Smooth muscle cell of the brain vasculature (primary cell): ENCODE measurements around the gene PTPN14.

Source experiments
- DNase-seq: peaks from one replicate; pipeline ENCODE4 v3.0.0-alpha.2; 2012; ENCODE audit warnings: low read depth, low spot score

The PTPN14 gene

DNA sequence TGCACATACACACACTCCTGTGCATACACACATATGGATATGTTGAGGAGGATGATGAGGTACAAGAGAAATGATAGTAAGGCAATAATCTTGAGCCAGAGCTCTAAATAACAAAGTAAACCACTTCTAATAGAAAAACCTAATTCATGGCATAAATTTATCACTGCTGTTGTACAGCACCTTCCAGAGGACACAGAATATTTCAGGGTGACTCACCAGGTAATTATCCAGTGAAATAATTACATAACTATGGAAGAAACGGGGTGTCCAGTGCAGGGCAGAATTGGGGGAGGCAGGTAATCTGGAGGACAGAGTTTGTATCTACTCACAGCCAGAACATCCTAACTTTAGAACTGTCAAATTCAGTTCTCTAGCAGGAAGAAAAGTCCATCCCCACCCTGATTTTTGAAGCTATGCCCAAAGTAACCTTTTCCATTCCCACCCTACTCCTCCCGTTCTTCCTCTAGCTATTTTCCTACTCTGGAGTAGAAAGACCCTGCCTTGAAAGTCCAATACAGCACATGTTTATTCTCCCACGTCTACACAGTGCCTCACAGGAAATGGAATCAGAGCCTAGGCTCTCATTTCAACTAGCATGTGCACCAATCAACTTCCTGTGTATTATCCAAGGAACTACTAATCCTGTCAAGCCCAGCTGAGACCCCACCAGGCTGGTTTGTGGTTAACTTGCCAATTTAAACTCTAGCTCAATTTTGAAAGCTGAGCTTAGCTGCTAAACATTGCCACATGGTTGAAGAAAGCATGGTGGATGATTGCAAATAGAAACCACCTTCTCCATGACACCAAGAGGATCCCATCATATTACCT is 96.6 kb downstream of the PTPN14 start:
- DNase-seq = no peak

DNA sequence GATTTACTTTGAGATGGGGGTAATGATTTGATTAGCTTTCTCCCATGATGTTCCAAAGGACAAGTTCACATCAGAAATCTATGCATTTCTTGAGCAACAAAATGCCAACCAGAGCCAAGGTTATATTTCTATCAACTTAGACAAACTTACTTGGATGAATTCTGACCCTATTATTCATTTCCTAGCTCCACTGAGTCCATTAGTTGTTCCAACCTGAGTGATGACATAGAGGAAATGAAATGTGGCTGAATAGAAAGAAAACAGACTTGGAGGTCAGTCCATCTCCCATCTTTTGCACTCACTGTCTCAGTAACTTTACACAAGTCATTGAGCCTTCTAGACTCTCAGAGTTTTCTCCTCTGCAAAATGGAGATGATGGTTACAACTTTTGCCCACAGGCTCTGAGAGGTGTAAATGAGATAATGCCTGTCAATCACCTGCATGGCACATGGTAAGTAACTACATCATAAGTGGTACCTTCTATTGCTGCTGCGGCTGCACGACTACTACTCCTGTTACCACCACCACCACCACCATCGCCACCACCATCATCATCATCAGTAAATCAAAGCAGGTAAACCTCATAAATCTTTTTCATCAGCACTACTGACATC is 98.2 kb downstream of the PTPN14 start:
- no peak for DNase-seq

DNA sequence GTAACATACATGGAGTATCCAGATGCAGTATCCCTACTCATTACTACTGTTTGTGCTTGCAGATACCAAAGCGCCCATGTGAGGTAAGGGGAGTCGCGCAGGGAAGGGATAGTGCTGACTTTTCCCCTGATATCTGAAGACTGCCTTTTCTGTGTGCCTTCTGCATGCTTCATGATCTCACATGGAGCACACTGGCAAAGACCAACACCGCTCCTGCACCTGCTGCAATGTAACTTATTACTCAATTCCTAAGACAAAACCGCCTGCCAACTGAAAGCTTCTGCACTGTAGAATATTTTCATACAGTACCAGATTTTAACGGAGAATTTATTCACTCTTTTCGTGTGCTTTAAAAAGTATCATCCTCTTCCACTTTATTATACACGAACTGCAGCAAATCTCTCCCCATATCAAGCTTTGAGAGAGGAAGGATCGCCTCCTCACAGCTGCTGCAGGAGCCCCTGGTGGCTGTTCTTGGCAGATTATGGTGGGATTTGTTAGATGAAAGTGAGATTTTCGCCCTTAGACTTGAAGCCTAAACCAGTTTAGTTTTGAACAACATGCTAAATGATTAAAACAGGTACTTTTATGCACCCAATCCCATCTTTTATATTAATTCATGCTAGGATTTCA is 99.1 kb downstream of the PTPN14 start:
- DNase-seq = no peak

DNA sequence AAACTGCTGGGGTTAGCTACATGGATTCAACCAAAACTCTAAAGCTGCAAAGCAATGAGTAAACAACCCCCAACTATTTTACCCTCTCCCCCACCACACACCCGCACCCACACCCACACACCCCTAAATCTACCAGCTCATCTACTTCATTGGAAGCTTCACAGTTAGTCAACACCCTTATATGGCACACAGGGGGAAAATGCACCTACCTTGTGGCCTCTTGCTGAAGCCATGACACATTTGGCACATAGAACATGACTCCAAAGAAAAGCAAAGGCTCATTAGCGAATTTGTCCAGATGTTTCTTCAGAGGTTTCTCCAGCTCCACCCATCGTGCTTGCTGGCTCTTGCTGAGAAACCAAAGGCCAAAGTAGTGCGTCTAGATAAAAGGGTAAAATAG is 99.8 kb downstream of the PTPN14 start:
- no peak for DNase-seq

DNA sequence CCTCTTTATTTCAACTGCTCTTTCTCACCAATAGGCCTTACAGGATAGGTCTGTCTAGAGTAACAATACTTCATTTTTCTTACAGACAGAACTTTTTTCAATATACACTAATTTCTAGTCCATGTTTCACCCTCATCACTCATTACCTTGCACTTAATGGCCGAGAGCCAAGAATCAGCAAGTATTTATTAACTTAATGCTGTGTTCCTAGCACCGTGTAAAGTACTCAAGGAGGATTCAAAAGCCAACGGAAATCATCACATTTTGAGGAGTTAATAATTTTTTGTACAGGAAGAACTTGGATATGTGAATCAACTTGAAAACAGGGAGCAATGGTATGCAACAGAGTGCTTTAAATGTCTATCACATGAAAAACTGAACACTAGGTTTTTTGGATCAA is 102.0 kb downstream of the PTPN14 start:
- DNase-seq = no peak

DNA sequence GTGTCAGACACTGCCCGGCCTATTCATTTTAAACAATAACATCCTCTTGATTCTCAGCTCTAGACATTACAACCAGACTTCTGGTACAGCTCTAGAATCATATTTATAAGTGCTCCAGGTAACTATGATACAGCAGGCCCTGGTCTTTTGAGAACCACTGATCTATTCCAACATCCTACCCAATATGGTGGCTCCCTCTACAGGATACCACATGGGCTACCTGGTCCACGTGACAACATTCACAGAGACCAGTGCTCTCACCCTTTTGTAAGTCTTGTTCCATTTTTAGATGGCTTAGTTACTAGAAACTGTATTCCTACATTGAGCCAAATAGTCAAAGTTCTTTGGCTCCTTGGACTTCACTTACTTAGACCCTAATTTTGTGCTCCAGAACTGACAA is 102.9 kb downstream of the PTPN14 start:
- DNase-seq = no peak

DNA sequence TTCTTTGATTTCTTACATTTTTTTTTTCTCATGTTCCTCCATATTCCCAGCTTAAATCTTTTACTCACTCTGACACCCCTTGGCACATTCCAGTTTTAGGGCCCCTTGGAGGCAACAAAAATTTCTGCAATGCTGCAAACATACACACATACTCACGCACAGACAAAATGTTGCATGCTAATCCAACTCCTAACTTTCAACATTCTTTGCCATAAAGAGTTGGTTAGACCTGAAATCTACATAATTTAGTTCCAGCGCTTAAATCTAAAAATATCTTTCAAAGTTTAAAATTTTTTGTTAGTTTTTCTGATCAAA is 103.9 kb downstream of the PTPN14 start:
- no peak for DNase-seq

DNA sequence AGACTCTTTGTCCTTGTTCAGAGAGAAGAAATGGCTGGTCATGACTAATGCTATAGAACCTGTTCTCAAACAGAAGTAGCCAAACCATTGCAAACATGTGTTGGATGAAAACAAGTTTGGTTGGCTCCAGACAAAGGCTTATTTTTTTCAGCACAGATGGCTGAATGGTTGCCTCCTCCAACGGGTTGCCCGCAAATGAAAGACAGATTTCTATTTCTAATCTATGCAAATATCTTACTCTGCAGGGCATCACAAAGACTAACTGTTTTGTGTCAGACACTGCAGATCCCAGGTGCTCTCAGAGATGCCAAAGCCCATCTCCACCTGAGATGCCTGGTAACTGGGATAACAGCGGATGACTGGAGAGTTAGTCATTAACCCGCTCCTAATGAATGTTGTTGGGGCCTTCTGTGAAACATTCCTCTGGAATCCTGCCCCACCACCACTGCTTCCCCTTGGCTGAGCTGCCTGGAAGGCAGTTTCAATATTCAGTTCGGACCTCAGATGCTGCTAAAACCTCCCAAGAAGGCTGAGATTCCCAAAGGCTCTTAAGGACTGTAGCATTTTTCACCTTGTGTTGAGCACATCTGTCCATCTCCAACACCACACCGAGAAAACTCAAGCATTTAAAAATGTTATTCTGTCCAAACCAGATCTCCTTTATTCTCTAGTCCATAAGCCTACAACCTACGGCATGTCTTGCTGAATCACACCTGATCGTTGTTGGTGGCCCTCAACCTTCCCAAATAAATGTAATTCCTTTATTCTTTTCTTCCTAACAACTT is 104.4 kb downstream of the PTPN14 start:
- no peak for DNase-seq

DNA sequence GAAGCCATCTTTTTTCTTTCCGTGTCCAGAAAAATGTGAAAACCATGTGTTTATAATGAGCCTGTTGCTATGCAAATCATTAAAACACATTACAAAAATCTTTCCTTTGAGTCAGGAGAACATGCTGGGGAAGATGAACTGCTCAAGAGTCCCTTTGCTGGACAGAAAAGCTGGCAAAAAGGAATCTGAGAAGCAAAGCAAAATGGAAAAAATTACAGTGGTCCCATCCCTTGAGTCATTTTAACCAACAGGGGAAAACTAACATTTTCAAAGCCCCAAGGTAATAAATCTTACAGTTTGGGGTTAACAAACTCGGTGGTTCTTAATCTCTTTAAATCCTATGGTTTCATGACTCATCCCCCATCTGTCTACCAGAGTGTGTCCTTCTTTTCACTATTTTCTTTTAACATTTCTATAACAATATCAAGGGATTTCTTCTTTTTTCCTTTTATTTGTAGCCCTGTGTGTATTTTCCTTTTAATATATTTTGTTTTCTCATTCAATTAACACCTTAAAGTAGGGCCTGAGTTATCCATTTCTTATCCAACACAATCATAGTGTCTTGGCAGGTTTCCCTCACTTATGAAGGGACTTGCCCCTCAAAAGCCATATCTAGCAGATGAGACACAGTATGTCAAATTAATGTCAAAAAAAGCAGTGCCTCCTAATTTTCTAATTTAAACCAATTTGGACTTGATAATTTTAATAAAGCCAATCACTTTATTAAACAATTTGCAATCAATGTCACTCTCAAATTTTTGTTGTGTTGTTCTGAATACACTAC is 105.4 kb downstream of the PTPN14 start:
- DNase-seq = no peak

DNA sequence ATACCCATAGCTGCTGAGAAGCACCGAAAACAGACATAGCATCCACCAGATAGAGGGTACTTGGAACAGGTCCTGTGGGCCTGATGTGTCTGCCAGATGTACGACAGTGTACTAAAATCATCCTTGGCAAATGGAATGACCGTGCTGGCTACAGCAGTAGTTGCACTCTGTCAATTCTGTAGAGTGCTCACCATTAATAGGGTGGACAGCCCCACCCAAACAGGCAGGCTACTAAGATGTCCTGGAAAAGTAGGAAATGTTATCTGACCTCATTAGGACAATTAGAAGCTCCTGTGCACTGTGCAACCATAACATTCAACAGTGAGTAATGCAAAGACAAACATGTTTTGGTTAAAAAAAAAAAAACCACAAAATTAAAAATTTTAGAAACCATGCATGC is 106.2 kb downstream of the PTPN14 start:
- DNase-seq = no peak

DNA sequence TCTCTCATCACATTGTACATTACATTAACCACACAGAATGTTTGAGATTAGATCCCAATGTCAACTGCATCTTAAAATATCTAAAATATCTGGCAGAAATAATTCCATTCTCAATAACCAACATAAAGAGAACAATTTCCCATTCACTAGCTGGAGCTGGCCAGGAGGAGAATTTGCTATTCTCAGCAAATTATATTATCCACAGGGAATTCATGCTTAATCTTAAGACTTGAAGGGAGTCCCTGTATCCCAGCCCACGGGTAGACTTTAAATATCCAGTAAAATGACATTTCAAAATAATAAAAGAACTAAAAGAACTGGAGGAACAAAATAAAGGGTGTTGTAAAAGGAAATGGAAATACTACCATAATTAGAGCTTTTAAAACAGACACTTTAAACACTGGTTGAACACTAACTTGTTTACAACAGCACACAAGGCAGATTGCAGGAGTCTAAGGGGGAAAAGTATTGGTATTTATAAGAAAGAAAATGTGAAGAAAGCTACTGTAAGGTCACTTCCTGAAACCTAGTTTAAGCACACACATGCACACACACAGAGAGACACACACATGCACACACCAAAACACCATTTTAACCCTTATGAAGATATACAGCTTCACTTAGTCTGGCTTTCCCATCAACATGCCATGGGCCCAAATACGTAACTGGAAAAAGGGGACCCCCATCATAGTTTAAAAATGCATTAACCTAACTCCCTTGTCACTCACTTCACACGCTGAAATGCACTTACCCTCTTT is 107.0 kb downstream of the PTPN14 start:
- DNase-seq = no peak

DNA sequence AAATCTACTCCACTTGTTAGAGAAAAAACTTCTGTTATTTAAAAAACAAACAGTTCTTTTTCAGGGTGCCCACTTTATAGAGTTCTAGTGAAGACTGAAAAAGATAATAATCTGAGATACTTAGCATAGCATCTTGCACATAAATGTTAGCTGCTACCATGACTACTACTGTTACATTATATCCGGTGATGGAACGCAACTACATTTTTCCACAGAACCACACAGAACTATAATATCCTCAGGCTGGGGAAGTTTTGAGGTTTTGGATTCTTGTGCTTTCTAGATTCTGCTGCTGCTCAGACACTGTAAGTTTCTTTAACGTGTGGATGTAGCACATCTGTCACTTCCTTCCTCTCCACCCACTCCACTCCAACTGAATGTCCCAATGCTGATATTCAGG is 110.3 kb downstream of the PTPN14 start:
- DNase-seq = no peak

DNA sequence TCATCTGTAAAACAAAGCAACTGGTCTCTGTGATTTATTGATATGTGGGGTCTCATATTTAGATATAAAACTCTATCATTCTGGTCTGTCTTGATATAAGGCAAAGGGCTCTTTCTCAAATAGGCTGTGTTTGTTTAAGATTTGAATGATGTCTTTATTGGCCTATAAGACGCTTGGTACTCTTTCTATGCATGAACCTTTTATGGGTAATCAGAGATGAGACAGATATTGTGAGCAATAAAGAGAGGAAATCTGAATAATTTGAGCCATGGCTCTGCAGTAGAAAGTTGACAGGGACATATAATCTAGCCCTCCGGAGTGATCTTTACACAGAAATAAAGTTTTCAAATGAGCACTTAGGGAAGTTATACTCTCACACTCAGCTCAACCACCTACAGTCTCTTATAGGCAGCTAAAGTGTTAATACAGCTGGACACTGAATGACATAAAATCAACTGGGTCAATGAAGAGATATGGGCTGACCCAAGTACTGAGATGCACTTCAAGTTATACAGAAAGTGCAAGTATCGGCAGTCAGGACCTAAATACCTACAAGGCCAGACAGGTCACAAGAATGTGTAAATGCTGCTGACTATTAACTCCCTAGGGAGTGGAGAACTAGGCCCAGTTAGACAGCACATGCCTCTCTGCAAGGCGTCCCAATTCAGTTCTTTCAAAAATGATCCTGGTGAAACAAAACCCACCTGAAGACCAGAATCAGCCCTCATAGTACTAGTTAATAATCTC is 111.0 kb downstream of the PTPN14 start:
- DNase-seq = no peak

DNA sequence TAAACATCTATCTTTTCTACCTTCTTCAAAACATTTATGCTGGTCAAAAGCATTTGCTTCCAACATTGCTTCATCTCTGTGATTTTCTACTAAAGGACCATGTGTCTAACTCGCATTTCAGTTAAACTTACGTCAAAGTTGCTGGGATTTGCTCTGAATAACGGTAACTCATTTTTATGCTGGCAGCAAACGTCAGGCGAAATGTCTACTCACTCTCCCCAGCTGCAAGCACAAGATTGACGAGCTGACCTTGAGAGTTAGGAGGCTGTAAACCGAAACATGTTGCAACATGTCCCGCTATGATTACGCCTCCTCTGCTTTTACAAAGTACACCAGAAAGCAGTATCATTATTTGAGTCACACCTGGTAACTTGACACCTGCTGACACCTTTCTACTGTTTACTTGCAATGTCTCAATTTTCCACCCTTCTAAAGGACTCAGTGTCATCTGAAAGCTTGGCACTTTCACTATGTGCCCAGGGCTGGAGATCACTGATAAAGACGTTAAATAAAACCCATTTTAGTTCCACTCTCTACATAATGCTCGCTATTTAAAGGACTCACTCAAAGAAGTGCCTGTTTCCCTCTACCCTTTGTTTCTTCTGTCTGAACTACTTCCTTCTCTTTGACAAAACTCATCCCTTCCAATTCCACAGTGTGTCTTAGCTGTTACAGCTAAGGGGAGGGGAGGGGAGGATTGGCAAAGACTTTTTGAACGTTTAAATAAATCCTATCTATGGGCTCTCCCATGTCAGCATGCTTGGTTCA is 111.9 kb downstream of the PTPN14 start:
- no peak for DNase-seq

DNA sequence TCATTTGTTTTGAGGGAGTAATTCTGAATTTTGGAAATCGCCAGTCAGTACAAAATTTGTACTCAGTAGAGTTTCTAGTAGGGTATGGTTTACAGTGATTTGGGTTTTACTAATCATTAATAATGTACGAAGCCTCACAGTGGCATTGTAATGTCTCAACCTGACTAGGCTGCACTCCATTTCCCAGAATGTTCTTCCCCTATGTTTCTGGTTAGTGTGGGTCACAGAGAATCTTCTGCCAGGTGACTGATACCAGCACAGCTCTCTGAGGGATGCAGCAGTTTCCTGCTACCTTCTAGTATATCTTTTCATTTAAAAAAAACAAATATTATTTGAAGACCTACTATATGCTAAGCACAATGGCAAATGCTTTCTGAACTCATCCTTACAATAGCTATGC is 112.9 kb downstream of the PTPN14 start:
- no peak for DNase-seq

DNA sequence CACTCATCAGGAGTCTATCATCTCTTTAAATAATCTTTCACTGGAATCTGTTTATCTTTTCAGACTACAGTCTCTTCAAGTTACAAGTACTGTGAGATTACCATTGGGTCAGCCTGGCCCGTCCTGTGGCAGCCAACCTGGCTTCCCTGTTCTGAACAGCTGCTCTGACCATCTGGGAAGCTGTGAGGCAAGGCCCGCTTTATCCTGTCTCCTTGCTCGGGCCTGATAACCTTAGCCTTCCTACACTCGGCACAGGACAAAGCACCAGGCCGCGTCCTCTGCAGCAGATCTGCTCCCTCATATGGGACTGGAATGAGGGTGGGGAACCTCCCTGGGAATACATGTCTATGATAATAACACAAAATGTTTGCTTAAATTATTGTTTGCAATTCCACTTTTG is 113.3 kb downstream of the PTPN14 start:
- no peak for DNase-seq

DNA sequence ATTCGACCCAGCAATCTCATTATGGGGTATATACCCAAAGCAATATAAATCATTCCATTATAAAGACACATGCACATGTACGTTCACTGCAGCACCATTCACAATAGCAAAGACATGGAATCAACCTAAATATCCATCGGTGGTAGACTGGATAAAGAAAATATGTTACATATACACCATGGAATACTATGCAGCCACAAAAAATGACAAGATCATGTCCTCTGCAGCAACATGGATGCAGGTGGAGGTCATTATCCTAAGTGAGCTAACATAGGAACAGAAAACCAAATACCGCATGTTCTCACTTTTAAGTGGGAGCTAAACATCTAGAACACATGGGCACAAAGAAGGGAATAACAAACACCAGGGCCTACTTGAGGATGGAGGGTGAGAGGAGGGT is 115.5 kb downstream of the PTPN14 start:
- no peak for DNase-seq

DNA sequence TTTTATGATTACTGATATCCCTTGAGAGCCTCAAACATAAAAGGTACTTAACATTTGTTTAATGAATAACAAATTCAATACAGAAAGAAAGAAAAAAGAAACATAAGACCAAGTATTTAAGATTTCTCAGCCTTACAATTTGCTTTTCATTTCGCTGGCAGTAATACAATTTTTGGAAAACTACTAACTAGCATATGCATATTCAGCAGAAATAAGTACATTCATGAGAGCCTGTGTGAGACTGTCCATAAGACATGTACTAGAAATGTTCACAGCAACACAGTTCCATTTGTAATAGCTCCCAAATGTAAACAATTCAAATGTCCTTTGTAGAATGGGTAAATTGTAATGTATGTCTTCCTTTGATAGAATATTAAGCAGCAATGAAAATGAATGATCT is 119.2 kb downstream of the PTPN14 start:
- no peak for DNase-seq
